ENCODE results near the gene IPO8.

GRCh38 chr12:30692470-30692869, 3.2 kb downstream of the IPO8 start:
- TF ChIP-seq, protein P1, sequence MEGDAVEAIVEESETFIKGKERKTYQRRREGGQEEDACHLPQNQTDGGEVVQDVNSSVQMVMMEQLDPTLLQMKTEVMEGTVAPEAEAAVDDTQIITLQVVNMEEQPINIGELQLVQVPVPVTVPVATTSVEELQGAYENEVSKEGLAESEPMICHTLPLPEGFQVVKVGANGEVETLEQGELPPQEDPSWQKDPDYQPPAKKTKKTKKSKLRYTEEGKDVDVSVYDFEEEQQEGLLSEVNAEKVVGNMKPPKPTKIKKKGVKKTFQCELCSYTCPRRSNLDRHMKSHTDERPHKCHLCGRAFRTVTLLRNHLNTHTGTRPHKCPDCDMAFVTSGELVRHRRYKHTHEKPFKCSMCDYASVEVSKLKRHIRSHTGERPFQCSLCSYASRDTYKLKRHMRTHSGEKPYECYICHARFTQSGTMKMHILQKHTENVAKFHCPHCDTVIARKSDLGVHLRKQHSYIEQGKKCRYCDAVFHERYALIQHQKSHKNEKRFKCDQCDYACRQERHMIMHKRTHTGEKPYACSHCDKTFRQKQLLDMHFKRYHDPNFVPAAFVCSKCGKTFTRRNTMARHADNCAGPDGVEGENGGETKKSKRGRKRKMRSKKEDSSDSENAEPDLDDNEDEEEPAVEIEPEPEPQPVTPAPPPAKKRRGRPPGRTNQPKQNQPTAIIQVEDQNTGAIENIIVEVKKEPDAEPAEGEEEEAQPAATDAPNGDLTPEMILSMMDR (IDR thresholded peaks at IDR 0.05 in 4 of 5, conservative IDR thresholded peaks at IDR 0.05 in 1 of 5) = no peak
- TF ChIP-seq POLR2A (IDR thresholded peaks at IDR 0.05) = no peak

Data from gastrocnemius medialis (tissue), 4 donors.